HCT116 (cell line): ENCODE results near the gene ISYNA1. TPM values are rescaled to one million over a fixed set of nuclear protein-coding genes. Genes with fewer than 3 reads are reported as not detected.

Source experiments
- ATAC-seq: fragments of 200-7000 bp; cut with Tn5 transposase; 2 replicates; pipeline ENCODE4 v1.9.1; 2020; ENCODE audit warnings: mild to moderate bottlenecking, moderate library complexity
- BruUV-seq: library from RNA; stranded (reverse); fragments of 400-500 nt; replicated peaks from 2 replicates; lab custom pipeline; 2021; lab: Mats Ljungman, UMichigan
- CTCF ChIA-PET: fragments of 300-600 bp; sonication (Branson Sonifier 250); formaldehyde crosslinking; loops from one replicate; lab custom pipeline; 2021; ENCODE audit warnings: antibody characterized with exemption; lab: Charles Lee
- POLR2A ChIA-PET: fragments of 300-600, 350-600 bp; sonication (Branson Sonifier 250); formaldehyde crosslinking; loops from one replicate; lab custom pipeline; 2021; ENCODE audit warnings: antibody characterized with exemption; lab: Charles Lee
- RAD21 ChIA-PET, 2 experiments: fragments of 300-600 bp; sonication (Branson Sonifier 250); formaldehyde crosslinking; loops; one replicate each; lab custom pipeline; 2023; ENCODE audit warnings: low total read pairs in 2 of 2; ENCODE audit not compliant: uncharacterized antibody in 2 of 2, unreplicated experiment in 2 of 2, low non-redundant PET in 1 of 2; lab: Charles Lee
- DNase-seq: peaks from one replicate; pipeline ENCODE4 v3.0.0-alpha.2; 2010; ENCODE audit warnings: low read depth, low spot score
- H2AFZ ChIP-seq: fragments of 200-600 bp; shearing (Covaris generic), sonication (generic); 2 replicates; pipeline ENCODE4 v1.6.1; 2017; ENCODE audit warnings: low read depth, mixed run types, mixed read lengths, antibody characterized with exemption, low read length; ENCODE audit not compliant: poor library complexity, severe bottlenecking
- H3K27ac ChIP-seq: 2 replicates; pipeline ENCODE4 v1.5.1; 2012; ENCODE audit warnings: low read depth, low read length
- H3K27me3 ChIP-seq: fragments of 200-600 bp; sonication (generic); 2 replicates; pipeline ENCODE4 v1.6.1; 2016; ENCODE audit warnings: mixed run types, low read length, mixed read lengths; ENCODE audit not compliant: insufficient read depth
- H3K36me3 ChIP-seq, 2 experiments: fragments of 200-500 bp in 1 of 2; fragments of 200-600 bp in 1 of 2; sonication (Bioruptor generic) in 1 of 2; sonication (generic) in 1 of 2; 2 replicates each; pipeline versions ENCODE4 v1.5.1 to v1.6.1; 2014 to 2016; ENCODE audit warnings: low read length in 2 of 2, inconsistent platforms in 1 of 2, mixed read lengths in 1 of 2, mixed run types in 1 of 2; ENCODE audit not compliant: insufficient read depth in 2 of 2, control insufficient read depth in 1 of 2
- H3K4me1 ChIP-seq, 2 experiments: fragments of 200-600 bp in 1 of 2; sonication (generic) in 1 of 2; 2 replicates each; pipeline versions ENCODE4 v1.5.1 to v1.6.1; 2012 to 2017; ENCODE audit warnings: low read length in 2 of 2, inconsistent platforms in 1 of 2, mild to moderate bottlenecking in 1 of 2, mixed read lengths in 1 of 2, mixed run types in 1 of 2, moderate library complexity in 1 of 2; ENCODE audit not compliant: insufficient read depth in 2 of 2, control insufficient read depth in 1 of 2
- H3K4me2 ChIP-seq: fragments of 200-600 bp; sonication (generic); 2 replicates; pipeline ENCODE4 v1.6.1; 2017; ENCODE audit warnings: mixed run types, low read length, mixed read lengths
- H3K4me3 ChIP-seq, 2 experiments: fragments of 200-600 bp in 1 of 2; sonication (generic) in 1 of 2; replicated peaks in 1 of 2; 2 replicates each; pipeline ENCODE4 v1.5.1; 2011 to 2016; ENCODE audit warnings: low read length in 2 of 2, control low read depth in 1 of 2, low read depth in 1 of 2, mild to moderate bottlenecking in 1 of 2, mixed read lengths in 1 of 2, mixed run types in 1 of 2
- H3K79me2 ChIP-seq: fragments of 200-600 bp; sonication (generic); 2 replicates; pipeline ENCODE4 v1.6.1; 2017; ENCODE audit warnings: mild to moderate bottlenecking, mixed run types, low read length, moderate library complexity, mixed read lengths; ENCODE audit not compliant: insufficient read depth
- H3K9ac ChIP-seq: fragments of 200-600 bp; sonication (generic); 2 replicates; pipeline ENCODE4 v1.6.1; 2016; ENCODE audit warnings: low read length, mixed read lengths
- H3K9me2 ChIP-seq: fragments of 200-600 bp; sonication (generic), shearing (Covaris generic); 2 replicates; pipeline ENCODE4 v1.6.1; 2017; ENCODE audit warnings: mixed run types, mild to moderate bottlenecking, moderate library complexity; ENCODE audit not compliant: insufficient read depth
- H3K9me3 ChIP-seq, 2 experiments: fragments of 200-500 bp in 1 of 2; fragments of 200-600 bp in 1 of 2; sonication (Bioruptor generic) in 1 of 2; sonication (generic) in 1 of 2; 2 replicates each; pipeline ENCODE4 v1.6.1; 2014 to 2017; ENCODE audit warnings: low read length in 2 of 2, mixed read lengths in 2 of 2, inconsistent platforms in 1 of 2, low read depth in 1 of 2, mild to moderate bottlenecking in 1 of 2, mixed run types in 1 of 2, moderate library complexity in 1 of 2; ENCODE audit not compliant: control insufficient read depth in 1 of 2, insufficient read depth in 1 of 2
- H4K20me1 ChIP-seq: fragments of 200-600 bp; sonication (generic), shearing (Covaris generic); 2 replicates; pipeline ENCODE4 v1.6.1; 2017; ENCODE audit warnings: mixed run types, mild to moderate bottlenecking, moderate library complexity; ENCODE audit not compliant: insufficient read depth
- CBX3 ChIP-seq: IDR thresholded peaks from 2 replicates; pipeline ENCODE4 v1.6.1; 2012; ENCODE audit warnings: low read depth
- CTCF ChIP-seq, 3 experiments: fragments of 200-600 bp in 1 of 3; sonication (generic) in 1 of 3; IDR thresholded peaks in 2 of 3; conservative IDR thresholded peaks in 1 of 3; 2 replicates each; pipeline ENCODE4 v1.5.1; 2012 to 2017; ENCODE audit warnings: low read depth in 2 of 3, low read length in 2 of 3, antibody characterized with exemption in 1 of 3, borderline replicate concordance in 1 of 3, control low read depth in 1 of 3, mild to moderate bottlenecking in 1 of 3, mixed read lengths in 1 of 3, mixed run types in 1 of 3, moderate library complexity in 1 of 3; ENCODE audit not compliant: insufficient read depth in 1 of 3
- EGR1 ChIP-seq: IDR thresholded peaks from 2 replicates; pipeline ENCODE4 v1.6.1; 2012; ENCODE audit warnings: low read depth
- ELF1 ChIP-seq: IDR thresholded peaks from 2 replicates; pipeline ENCODE4 v1.6.1; 2012; ENCODE audit warnings: low read depth, borderline replicate concordance
- FOSL1 ChIP-seq: IDR thresholded peaks from 2 replicates; pipeline ENCODE4 v1.6.1; 2012; ENCODE audit warnings: low read depth
- JUND ChIP-seq: IDR thresholded peaks from 2 replicates; pipeline ENCODE4 v1.6.1; 2012
- MAX ChIP-seq: IDR thresholded peaks from 2 replicates; pipeline ENCODE4 v1.6.1; 2012
- POLR2A ChIP-seq: IDR thresholded peaks from 2 replicates; pipeline ENCODE4 v1.7.0; 2011; ENCODE audit warnings: borderline replicate concordance; ENCODE audit not compliant: insufficient read depth, insufficient read length; ENCODE audit errors: extremely low read depth
- SIN3A ChIP-seq: IDR thresholded peaks from 2 replicates; pipeline ENCODE4 v1.6.1; 2012; ENCODE audit warnings: low read depth
- SRF ChIP-seq: IDR thresholded peaks from 2 replicates; pipeline ENCODE4 v1.6.1; 2012; ENCODE audit warnings: low read depth
- TCF7L2 ChIP-seq: IDR thresholded peaks from 2 replicates; pipeline ENCODE4 v1.7.0; 2011; ENCODE audit warnings: borderline replicate concordance, inconsistent platforms; ENCODE audit not compliant: insufficient read depth, insufficient read length; ENCODE audit errors: extremely low read depth
- YY1 ChIP-seq: IDR thresholded peaks from 2 replicates; pipeline ENCODE4 v1.6.1; 2011; ENCODE audit warnings: low read length, low read depth, moderate library complexity, mild to moderate bottlenecking; ENCODE audit not compliant: insufficient replicate concordance; ENCODE audit errors: extremely low read depth
- ZBTB33 ChIP-seq: IDR thresholded peaks from 2 replicates; pipeline ENCODE4 v1.6.1; 2011; ENCODE audit warnings: mild to moderate bottlenecking, low read length, moderate library complexity; ENCODE audit not compliant: insufficient replicate concordance; ENCODE audit errors: extremely low read depth
- ZFX ChIP-seq: fragments of 450-650 bp; IDR thresholded peaks from 2 replicates; pipeline ENCODE4 v1.6.1; 2017
- ZNF274 ChIP-seq: fragments of 200-500 bp; sonication (Bioruptor generic); IDR thresholded peaks from 2 replicates; pipeline ENCODE4 v1.6.1; 2014; ENCODE audit warnings: mild to moderate bottlenecking, low read depth, low read length, inconsistent platforms
- intact Hi-C: fragments of 100-400 bp; cut with micrococcal nuclease; formaldehyde crosslinking; loops from 2 replicates; pipeline ENCODE4 v1.10.0; 2022
- total RNA-seq: library from RNA; stranded (reverse); gene quantifications from one replicate; pipeline ENCODE4 v1.2.1, GENCODE V29; 2021; ENCODE audit not compliant: unreplicated experiment

Gene ISYNA1
- total RNA-seq, 1 experiment from 2014 or later: 365 TPM

GRCh38 chr19:18445262-18445948 lies 7.5 kb upstream of the ISYNA1 start:
- POLR2A ChIA-PET: no interaction called here
- RAD21 ChIA-PET: interaction anchor here in 1 of 2 experiments (0.6 kb wide), 1 partner anchor 8 kb away, joined by 7 read pairs; no protein-coding TSS in a partner anchor
- CTCF ChIA-PET: no interaction called here

More at GRCh38 chr19:18445262-18445948, 7.5 kb upstream of the ISYNA1 start:
- no TSS peak for BruUV-seq
- Histone ChIP-seq H2AFZ (no peak overlapping the region), H3K27ac (no peak overlapping the region), H3K4me2 (no peak overlapping the region), H3K79me2 (no peaks in the 10 kb centered on the region; the same call in 1 of the 2 replicates), H3K27me3 (no peaks in the 10 kb centered on the region), H3K4me1 (peaks cover 4 to 10% of the 10 kb centered on the region in 2 experiments; a peak in 3 of 4 replicates), H4K20me1 (no peaks in the 10 kb centered on the region), H3K9me3 (no peaks in the 10 kb centered on the region), H3K9ac (no peak overlapping the region), H3K36me3 (peaks cover 4 to 35% of the 10 kb centered on the region in 2 experiments), H3K9me2 (no peaks in the 10 kb centered on the region), H3K4me3 (no peak overlapping the region)
- intact Hi-C loops: no loop called here
- ATAC-seq (no peak), DNase-seq (no peak)
- TF ChIP-seq ZBTB33: no peak
- no peak for TF ChIP-seq YY1
- no peak for TF ChIP-seq SIN3A
- TF ChIP-seq MAX: no peak
- no peak for TF ChIP-seq FOSL1
- TF ChIP-seq CBX3: no peak
- TF ChIP-seq EGR1: no peak
- no peak for TF ChIP-seq TCF7L2
- no peak for TF ChIP-seq ELF1
- no peak for TF ChIP-seq POLR2A
- no peak for TF ChIP-seq ZNF274
- TF ChIP-seq ZFX: no peak
- TF ChIP-seq CTCF (IDR thresholded peaks at IDR 0.05 in 2 of 3, conservative IDR thresholded peaks at IDR 0.05 in 1 of 3; ENCODE audit: borderline replicate concordance in 1 of 3, insufficient read depth in 1 of 3, low read depth in 2 of 3, low read length in 2 of 3): no peak
- TF ChIP-seq JUND: no peak
- no peak for TF ChIP-seq SRF
